CD4-positive, alpha-beta T cell (primary cell): ENCODE results near the gene ATP8A1. TPM values are rescaled to one million over a fixed set of nuclear protein-coding genes. Genes with fewer than 3 reads are reported as not detected.

ENCODE experiments used
- ATAC-seq: fragments of 200-7000 bp; cut with Tn5 transposase; one replicate; pipeline ENCODE4 v1.10.0; 2022; ENCODE audit warnings: mild to moderate bottlenecking; ENCODE audit not compliant: poor library complexity
- CTCF ChIA-PET: fragments of 350-600 bp; sonication (Branson Sonifier 250); formaldehyde crosslinking; loops from one replicate; lab custom pipeline; 2021; ENCODE audit warnings: antibody characterized with exemption, inconsistent platforms; lab: Charles Lee
- POLR2A ChIA-PET: fragments of 350-600 bp; sonication (Branson Sonifier 250); formaldehyde crosslinking; loops from one replicate; lab custom pipeline; 2021; ENCODE audit warnings: antibody characterized with exemption, inconsistent platforms; lab: Charles Lee
- DNase-seq, 14 experiments: peaks; one replicate each; pipeline ENCODE4 v3.0.0-alpha.2; 2013 to 2020; ENCODE audit warnings: mixed read lengths in 2 of 14
- H3K27ac ChIP-seq, 2 donors: one replicate each; pipeline versions ENCODE4 v1.5.1 to v1.7.0; 2013; ENCODE audit warnings: low read length in 2 of 2, low read depth in 1 of 2, mild to moderate bottlenecking in 1 of 2
- H3K27me3 ChIP-seq, 2 experiments: 1 replicate in 1 of 2; 2 replicates in 1 of 2; pipeline versions ENCODE4 v1.6.1 to v1.7.0; 2013; ENCODE audit warnings: low read length in 2 of 2, control low read depth in 1 of 2, mild to moderate bottlenecking in 1 of 2, moderate library complexity in 1 of 2; ENCODE audit not compliant: insufficient read depth in 2 of 2, control insufficient read depth in 1 of 2
- H3K36me3 ChIP-seq: one replicate; pipeline ENCODE4 v1.6.1; 2013; ENCODE audit warnings: low read length, control low read depth; ENCODE audit not compliant: insufficient read depth
- H3K4me1 ChIP-seq: one replicate; pipeline ENCODE4 v1.6.1; 2013; ENCODE audit warnings: low read length, control low read depth; ENCODE audit not compliant: insufficient read depth
- H3K4me3 ChIP-seq: one replicate; pipeline ENCODE4 v1.5.1; 2013; ENCODE audit warnings: mild to moderate bottlenecking, low read length, moderate library complexity
- H3K9me3 ChIP-seq, 2 experiments: 1 replicate in 1 of 2; 2 replicates in 1 of 2; pipeline versions ENCODE4 v1.6.1 to v1.7.0; 2013; ENCODE audit warnings: low read length in 2 of 2, mild to moderate bottlenecking in 2 of 2, control low read depth in 1 of 2, moderate library complexity in 1 of 2; ENCODE audit not compliant: control insufficient read depth in 1 of 2, insufficient read depth in 1 of 2
- H3K27ac Mint-ChIP-seq: one replicate; pipeline ENCODE4 v1.8.0; 2020; ENCODE audit warnings: mixed read lengths
- H3K27me3 Mint-ChIP-seq: one replicate; pipeline ENCODE4 v1.8.0; 2021; ENCODE audit warnings: mixed read lengths
- H3K36me3 Mint-ChIP-seq: one replicate; pipeline ENCODE4 v1.8.0; 2021; ENCODE audit warnings: low read depth, mixed read lengths
- H3K4me1 Mint-ChIP-seq: one replicate; pipeline ENCODE4 v1.8.0; 2021; ENCODE audit warnings: low read depth, mixed read lengths
- H3K4me3 Mint-ChIP-seq: one replicate; pipeline ENCODE4 v1.8.0; 2020; ENCODE audit warnings: mild to moderate bottlenecking, mixed read lengths
- H3K9me3 Mint-ChIP-seq: one replicate; pipeline ENCODE4 v1.8.0; 2020; ENCODE audit warnings: mixed read lengths
- intact Hi-C, 2 experiments: fragments of 100-400 bp; cut with DNase I in 1 of 2; cut with micrococcal nuclease in 1 of 2; formaldehyde crosslinking; loops; one replicate each; pipeline versions ENCODE4 v1.15.1 to v1.9.0; 2023 to 2025; cut with DNase I, micrococcal nuclease
- total RNA-seq, 174 experiments: library from RNA in 2 of 174; stranded (reverse) in 2 of 174; gene quantifications; one replicate each; pipeline ENCODE4 v1.2.3 and lab custom pipeline; 2021 to 2026
- TF ChIP-seq, protein P1 (sequence below): fragments of 200-600 bp; IDR thresholded peaks from one replicate; pipeline ENCODE4 v1.8.0; 2022; ENCODE audit warnings: antibody characterized with exemption, mild to moderate bottlenecking

ATP8A1 gene
- total RNA-seq, 2 experiments from 2014 or later = 44.9 to 45.5 TPM

DNA sequence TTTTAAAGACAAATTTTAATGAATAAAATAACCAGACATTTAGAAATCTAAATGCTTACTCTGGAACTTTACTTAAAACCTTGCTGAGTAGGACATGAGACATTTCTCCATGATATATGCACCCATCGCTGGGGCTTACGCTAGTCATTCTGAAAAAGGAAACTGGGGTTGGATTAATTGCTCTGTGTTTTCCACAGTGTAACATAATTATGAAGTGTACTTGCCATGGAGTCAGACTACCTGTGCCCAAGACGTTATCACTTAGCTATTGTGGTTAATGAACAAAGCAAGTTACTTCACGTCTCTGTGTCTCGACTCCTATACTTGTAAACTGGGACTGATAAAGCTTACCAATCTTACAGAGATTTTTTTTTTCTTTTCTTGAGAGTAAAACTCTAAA is 211.9 kb downstream of the ATP8A1 start:
- Histone ChIP-seq H3K27ac (no peak overlapping the region), H3K27me3 (no peaks in the 10 kb centered on the region), H3K36me3 (peaks cover 33% of the 10 kb centered on the region), H3K4me3 (no peak overlapping the region), H3K4me1 (no peaks in the 10 kb centered on the region), H3K9me3 (no peaks in the 10 kb centered on the region)
- intact Hi-C loops = no loop called here
- no peaks in the 10 kb centered on the region for H3K9me3 Mint-ChIP-seq
- ATAC-seq (no peak), DNase-seq (no peak)
- H3K36me3 Mint-ChIP-seq = peaks cover 81% of the 10 kb centered on the region
- H3K27ac Mint-ChIP-seq = no peak overlapping the region
- no peak overlapping the region for H3K4me3 Mint-ChIP-seq
- ChIA-PET POLR2A (no interaction called here), CTCF (no interaction called here)
- TF ChIP-seq, protein P1, sequence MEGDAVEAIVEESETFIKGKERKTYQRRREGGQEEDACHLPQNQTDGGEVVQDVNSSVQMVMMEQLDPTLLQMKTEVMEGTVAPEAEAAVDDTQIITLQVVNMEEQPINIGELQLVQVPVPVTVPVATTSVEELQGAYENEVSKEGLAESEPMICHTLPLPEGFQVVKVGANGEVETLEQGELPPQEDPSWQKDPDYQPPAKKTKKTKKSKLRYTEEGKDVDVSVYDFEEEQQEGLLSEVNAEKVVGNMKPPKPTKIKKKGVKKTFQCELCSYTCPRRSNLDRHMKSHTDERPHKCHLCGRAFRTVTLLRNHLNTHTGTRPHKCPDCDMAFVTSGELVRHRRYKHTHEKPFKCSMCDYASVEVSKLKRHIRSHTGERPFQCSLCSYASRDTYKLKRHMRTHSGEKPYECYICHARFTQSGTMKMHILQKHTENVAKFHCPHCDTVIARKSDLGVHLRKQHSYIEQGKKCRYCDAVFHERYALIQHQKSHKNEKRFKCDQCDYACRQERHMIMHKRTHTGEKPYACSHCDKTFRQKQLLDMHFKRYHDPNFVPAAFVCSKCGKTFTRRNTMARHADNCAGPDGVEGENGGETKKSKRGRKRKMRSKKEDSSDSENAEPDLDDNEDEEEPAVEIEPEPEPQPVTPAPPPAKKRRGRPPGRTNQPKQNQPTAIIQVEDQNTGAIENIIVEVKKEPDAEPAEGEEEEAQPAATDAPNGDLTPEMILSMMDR = no peak
- no peaks in the 10 kb centered on the region for H3K27me3 Mint-ChIP-seq
- no peaks in the 10 kb centered on the region for H3K4me1 Mint-ChIP-seq

DNA sequence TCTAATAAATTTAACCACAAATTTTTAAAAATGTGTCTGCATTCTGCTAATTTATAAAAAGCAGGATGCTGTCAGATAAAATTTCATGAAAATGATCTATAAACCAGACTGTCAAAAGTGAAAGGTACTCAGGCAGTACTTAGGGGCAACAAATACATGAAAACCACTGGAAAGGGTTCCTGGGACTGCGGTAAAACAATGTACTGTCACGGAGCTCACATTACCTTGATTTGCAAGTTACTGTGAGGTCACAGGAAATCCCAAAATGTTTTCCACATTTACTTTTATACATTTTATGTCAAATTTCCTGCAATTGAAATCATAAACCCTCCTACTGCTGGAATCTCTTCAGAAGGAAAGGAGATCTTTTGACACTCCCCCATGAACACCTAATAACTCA is 214.3 kb downstream of the ATP8A1 start:
- POLR2A ChIA-PET = no interaction called here
- peaks cover 90% of the 10 kb centered on the region for H3K36me3 Mint-ChIP-seq
- no peak for ATAC-seq

DNA sequence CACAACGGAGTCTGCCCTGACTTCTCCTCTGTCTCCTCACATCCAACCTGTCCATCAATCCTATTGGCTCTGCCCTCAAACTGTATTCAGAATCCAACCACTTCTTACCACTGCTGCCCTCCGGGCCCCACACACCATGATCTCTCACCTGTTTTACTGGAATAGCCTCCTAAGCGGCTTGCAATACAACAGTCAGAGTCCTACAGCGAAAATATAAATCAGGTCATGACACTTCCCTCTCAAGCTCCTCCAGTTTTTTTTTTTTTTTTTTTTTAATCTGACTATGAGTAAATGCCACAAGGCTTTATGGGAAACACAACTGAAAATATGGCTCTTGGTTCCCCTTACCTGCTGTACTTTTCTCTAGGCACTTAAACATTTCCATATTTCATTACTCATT is 216.8 kb downstream of the ATP8A1 start:
- CTCF ChIA-PET = interaction anchor here (1.2 kb wide), 1 partner anchor 80 kb away, joined by 3 read pairs; no protein-coding TSS in a partner anchor

More for the DNA sequence above, 214.3 kb downstream of the ATP8A1 start:
- Histone ChIP-seq H3K4me1 (no peaks in the 10 kb centered on the region), H3K36me3 (peaks cover 44% of the 10 kb centered on the region), H3K4me3 (no peak overlapping the region), H3K27me3 (no peaks in the 10 kb centered on the region), H3K9me3 (no peaks in the 10 kb centered on the region), H3K27ac (no peak overlapping the region)
- H3K4me1 Mint-ChIP-seq = no peaks in the 10 kb centered on the region
- H3K27me3 Mint-ChIP-seq = no peaks in the 10 kb centered on the region
- TF ChIP-seq, protein P1 = no peak
- DNase-seq = no peak
- intact Hi-C loops = no loop called here
- CTCF ChIA-PET = no interaction called here
- no peaks in the 10 kb centered on the region for H3K9me3 Mint-ChIP-seq
- H3K4me3 Mint-ChIP-seq = no peak overlapping the region
- no peak overlapping the region for H3K27ac Mint-ChIP-seq

More for the DNA sequence above, 216.8 kb downstream of the ATP8A1 start:
- DNase-seq = no peak
- Histone ChIP-seq H3K27me3 (no peaks in the 10 kb centered on the region), H3K27ac (no peak overlapping the region), H3K4me3 (no peak overlapping the region), H3K9me3 (no peaks in the 10 kb centered on the region), H3K4me1 (no peaks in the 10 kb centered on the region), H3K36me3 (peaks cover 48% of the 10 kb centered on the region)
- H3K9me3 Mint-ChIP-seq = no peaks in the 10 kb centered on the region
- no peak overlapping the region for H3K27ac Mint-ChIP-seq
- no peak for ATAC-seq
- no peaks in the 10 kb centered on the region for H3K4me1 Mint-ChIP-seq
- H3K27me3 Mint-ChIP-seq = no peaks in the 10 kb centered on the region
- TF ChIP-seq, protein P1 = no peak
- POLR2A ChIA-PET = no interaction called here
- H3K4me3 Mint-ChIP-seq = no peak overlapping the region
- intact Hi-C loops = no loop called here
- H3K36me3 Mint-ChIP-seq = peaks cover 94% of the 10 kb centered on the region
